ENCODE measurements around the gene CTBP2. TPM values are rescaled to one million over a fixed set of nuclear protein-coding genes. Genes with fewer than 3 reads are reported as not detected.
A peak's percentile ranks its signal among the peaks of the same experiment; 100 is the strongest.

The CTBP2 gene
- total RNA-seq, 8 experiments from 2014 or later, result 29.4 to 90.0 (median 44.8) TPM

DNA sequence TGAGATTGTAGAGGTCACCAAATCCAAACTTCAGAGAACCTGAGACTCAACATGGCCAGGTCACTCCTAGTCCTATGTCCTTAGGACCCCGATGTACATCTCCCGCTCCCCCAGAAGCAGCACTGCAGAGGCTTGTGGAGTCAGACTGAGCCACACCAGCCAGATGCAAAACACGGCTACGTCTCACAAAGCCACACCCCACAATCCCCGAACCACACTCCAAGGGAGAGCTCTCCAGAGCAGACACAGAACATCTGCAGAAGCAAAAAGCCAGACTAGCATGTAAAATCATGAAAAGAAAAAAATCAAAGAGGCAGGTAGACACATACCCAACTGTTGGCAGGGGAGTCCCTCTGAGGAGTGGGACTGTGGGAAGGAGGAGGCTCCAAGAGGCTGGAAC lies 104.9 kb downstream of the CTBP2 start:
- 61 to 80% methylated on average over 1 to 3 of the region's 5 CpGs; no CpG with 5 or more reads in 8 of the 10 experiments for WGBS, 10 experiments
- Histone ChIP-seq H3K4me3 (no peak overlapping the region), H3K4me1 (replicated peaks in 1 of 2) (peaks cover 52 to 69% of the 10 kb centered on the region in 2 donors), H3K27ac (peak overlapping the region in 1 of 2 donors; percentile 52)
- ATAC-seq (replicated peaks in 6 of 8), result peak in 3 of 8 experiments; percentile 26 to 67 (median 58)
- in situ Hi-C loops (cut with MboI; ENCODE audit: low pct_unique_long_range_greater_than_20kb in 2 of 9, low sequenced_read_pairs in 9 of 9, unreplicated experiment in 9 of 9), result loop anchor here in 1 of 9 experiments (25.0 kb wide), 1 partner anchor 518 kb away; no protein-coding TSS in a partner anchor

DNA sequence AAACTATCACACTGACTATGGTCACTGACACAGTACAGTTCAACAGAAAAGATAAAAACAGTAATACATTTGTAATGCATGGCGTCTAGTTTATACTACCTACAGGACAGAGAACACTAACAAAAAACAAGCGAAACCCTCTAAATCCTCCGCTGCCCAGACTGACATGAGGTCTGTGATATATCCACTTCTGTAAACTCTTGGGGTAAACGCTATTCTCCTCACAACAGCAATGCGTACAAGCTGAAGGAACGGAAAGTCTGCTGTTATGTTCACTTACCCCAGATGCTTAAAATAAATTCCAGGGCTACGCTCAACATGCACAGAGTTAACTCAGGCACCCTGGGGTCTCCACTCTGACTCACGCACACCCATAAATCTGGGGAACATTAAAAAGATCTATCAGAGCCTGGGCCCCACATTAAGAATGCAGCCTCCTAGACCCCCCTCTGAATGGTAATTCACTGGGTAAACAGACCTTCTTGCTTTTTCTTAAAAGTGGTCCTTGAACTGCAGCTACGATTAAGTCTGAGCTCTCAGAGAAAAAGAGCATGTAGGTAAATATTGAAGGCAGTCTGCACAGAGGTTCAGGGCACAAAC lies 105.6 kb downstream of the CTBP2 start:
- 40 to 91% (median 68%) methylated on average over 1 to 8 of the region's 9 CpGs; no CpG with 5 or more reads in 2 of the 10 experiments for WGBS, 10 experiments

DNA sequence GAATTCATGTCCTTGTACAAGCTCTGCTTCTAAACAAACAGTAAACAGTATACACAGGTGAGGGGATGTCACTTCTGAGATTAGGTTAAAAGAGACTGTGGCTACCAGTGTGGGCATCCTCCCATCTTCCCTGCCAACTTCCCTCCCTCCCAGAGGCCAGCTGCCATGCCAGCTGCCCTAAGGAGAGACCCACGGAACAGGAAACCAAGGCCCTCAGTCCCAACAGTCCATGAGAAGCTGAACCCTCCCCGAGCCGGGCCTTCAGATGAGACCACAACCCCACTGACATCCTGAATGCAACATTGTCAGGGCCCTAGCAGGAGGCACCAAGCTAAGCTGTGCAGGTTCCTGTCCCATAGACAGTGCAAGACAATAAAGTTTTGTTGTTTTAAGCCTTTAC lies 106.1 kb downstream of the CTBP2 start:
- no peak for ATAC-seq (replicated peaks in 6 of 8)
- WGBS, 10 experiments, result 90% methylated on average over 2 of the region's 3 CpGs; no CpG with 5 or more reads in 9 of the 10 experiments
- Histone ChIP-seq H3K4me3 (no peak overlapping the region), H3K27ac (no peak overlapping the region), H3K4me1 (replicated peaks in 1 of 2) (peaks cover 43 to 68% of the 10 kb centered on the region in 2 donors)
- in situ Hi-C loops (cut with MboI; ENCODE audit: low pct_unique_long_range_greater_than_20kb in 2 of 9, low sequenced_read_pairs in 9 of 9, unreplicated experiment in 9 of 9), result loop anchor here in 1 of 9 experiments (25.0 kb wide), 1 partner anchor 517 kb away; no protein-coding TSS in a partner anchor

More for the DNA sequence above, 105.6 kb downstream of the CTBP2 start:
- Histone ChIP-seq H3K4me1 (replicated peaks in 1 of 2) (peaks cover 45 to 68% of the 10 kb centered on the region in 2 donors), H3K27ac (peak overlapping the region in 1 of 2 donors; percentile 52), H3K4me3 (no peak overlapping the region)
- ATAC-seq (replicated peaks in 6 of 8), result peak in 2 of 8 experiments; percentile 8 to 23
- in situ Hi-C loops (cut with MboI; ENCODE audit: low pct_unique_long_range_greater_than_20kb in 2 of 9, low sequenced_read_pairs in 9 of 9, unreplicated experiment in 9 of 9), result loop anchor here in 1 of 9 experiments (25.0 kb wide), 1 partner anchor 517 kb away; no protein-coding TSS in a partner anchor

- peaks cover 40 to 60% of the 10 kb centered on the region in 2 donors for H3K4me1 ChIP-seq (replicated peaks in 1 of 2)
- in situ Hi-C loops (cut with MboI; ENCODE audit: low pct_unique_long_range_greater_than_20kb in 2 of 9, low sequenced_read_pairs in 9 of 9, unreplicated experiment in 9 of 9), result loop anchor here in 1 of 9 experiments (25.0 kb wide), 1 partner anchor 515 kb away; no protein-coding TSS in a partner anchor
- WGBS, 10 experiments, result 80 to 100% (median 100%) methylated on average over 1 to 6 of the region's 8 CpGs; no CpG with 5 or more reads in 6 of the 10 experiments
Measured at GRCh38 chr10:125052146-125052545, 108.2 kb downstream of the CTBP2 start.

DNA sequence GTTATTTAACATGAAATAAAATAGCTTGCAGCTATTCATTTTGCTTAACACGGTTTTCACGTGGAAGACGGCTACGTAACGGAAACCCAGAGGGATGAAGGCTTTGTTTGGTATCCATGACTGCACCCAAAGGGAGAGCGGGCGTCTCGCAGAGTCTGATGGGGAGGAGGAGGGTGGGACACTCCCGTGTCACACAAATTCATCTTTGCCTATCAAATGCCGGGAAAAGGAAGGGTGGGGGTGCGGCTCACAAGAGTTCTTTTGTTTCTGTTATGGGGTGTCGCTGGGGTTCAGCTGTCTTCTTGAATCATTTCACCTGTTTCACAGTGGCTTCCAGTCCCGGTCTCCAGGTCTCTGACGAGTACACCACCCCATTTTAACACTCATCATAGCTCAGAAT lies 110.0 kb downstream of the CTBP2 start:
- 60 to 100% (median 84%) methylated on average over 1 to 8 of the region's 14 CpGs; no CpG with 5 or more reads in 1 of the 10 experiments for WGBS, 10 experiments
- ATAC-seq (replicated peaks in 6 of 8), result no peak
- Histone ChIP-seq H3K4me1 (replicated peaks in 1 of 2) (peaks cover 24 to 53% of the 10 kb centered on the region in 2 donors), H3K4me3 (no peak overlapping the region), H3K27ac (no peak overlapping the region)
- in situ Hi-C loops (cut with MboI; ENCODE audit: low pct_unique_long_range_greater_than_20kb in 2 of 9, low sequenced_read_pairs in 9 of 9, unreplicated experiment in 9 of 9), result loop anchor here in 1 of 9 experiments (25.0 kb wide), 1 partner anchor 513 kb away; no protein-coding TSS in a partner anchor

More at GRCh38 chr10:125052146-125052545, 108.2 kb downstream of the CTBP2 start:
- H3K27ac ChIP-seq, result no peak overlapping the region
- ATAC-seq (replicated peaks in 6 of 8), result no peak
- H3K4me3 ChIP-seq, result no peak overlapping the region

DNA sequence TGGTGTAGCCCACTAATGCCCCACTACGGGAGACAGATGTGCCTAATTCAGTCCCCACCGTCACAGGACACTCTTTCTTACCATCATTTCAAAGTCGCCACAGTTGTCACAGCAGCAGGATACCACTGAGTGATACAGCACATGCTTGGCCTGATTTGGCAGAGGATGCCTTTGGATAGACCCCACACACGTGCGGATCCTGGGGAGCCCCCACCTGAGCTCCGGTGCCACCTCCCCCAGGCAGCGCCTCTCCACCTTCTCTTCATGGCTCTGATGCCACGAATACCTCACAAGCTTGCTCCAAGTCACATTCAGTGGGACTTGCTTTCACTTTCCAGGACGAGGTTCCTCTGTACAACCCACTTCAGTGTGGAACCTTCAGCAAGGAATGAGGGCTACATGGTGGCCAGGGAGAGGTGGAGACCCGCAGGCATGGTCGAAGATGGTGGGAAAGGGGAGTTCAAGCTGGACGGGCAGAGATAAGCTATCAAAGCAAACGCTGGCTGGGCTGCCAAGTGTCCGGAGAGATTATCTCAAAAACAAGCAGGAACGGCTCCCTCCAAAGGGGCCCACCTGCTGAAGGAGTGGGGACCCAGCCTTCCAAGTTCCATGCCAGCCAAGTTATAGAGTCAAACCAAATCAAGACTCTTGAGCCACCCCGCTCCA lies 111.0 kb downstream of the CTBP2 start:
- peaks cover 14 to 45% of the 10 kb centered on the region in 2 donors for H3K4me1 ChIP-seq (replicated peaks in 1 of 2)
- in situ Hi-C loops (cut with MboI; ENCODE audit: low pct_unique_long_range_greater_than_20kb in 2 of 9, low sequenced_read_pairs in 9 of 9, unreplicated experiment in 9 of 9), result no loop called here
- ATAC-seq (replicated peaks in 6 of 8), result no peak
- no peak overlapping the region for H3K4me3 ChIP-seq
- H3K27ac ChIP-seq, result peak overlapping the region in 1 of 2 donors; percentile 60
- 60 to 100% (median 95%) methylated on average over 1 to 5 of the region's 16 CpGs; no CpG with 5 or more reads in 4 of the 10 experiments for WGBS, 10 experiments

DNA sequence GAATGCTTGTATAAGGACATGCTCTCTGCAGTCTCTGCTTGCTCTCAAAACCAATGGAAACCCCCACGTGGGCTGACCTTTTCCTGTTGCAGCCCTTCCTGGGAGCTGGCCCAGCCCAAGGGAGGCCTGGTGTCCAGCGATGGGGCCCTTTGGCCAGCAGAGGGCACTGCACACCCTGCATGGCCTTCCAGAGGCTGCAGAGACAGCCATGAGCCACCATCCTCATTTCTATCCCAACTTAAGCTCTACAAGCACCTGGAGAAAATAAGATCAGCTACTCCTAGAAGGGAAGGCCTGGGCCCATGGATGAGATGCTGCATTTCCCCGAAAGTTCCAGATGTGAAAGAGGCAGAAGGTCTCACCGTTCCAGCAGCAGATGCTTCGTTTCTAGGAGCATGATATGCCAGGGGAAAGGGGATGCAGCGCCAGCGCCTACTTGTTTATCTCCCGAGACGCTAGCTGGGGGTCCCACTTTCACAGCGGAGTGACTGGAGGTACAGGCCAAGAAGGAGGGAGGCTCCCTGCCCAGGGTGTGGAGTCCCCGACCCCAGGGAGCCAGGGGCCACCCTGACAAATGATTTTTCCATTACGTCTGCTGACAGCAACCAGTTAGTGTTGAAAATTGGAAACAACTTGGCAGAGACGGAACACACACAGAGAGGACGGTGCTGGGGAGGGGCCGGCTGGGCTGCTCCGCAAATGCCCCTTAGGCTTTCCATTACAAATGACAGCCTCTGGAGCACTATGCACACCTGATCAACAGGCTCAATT lies 112.1 kb downstream of the CTBP2 start:
- H3K27ac ChIP-seq, result peak overlapping the region; percentile 10 to 60
- H3K4me1 ChIP-seq (replicated peaks in 1 of 2), result peaks cover 12 to 43% of the 10 kb centered on the region in 2 donors
- in situ Hi-C loops (cut with MboI; ENCODE audit: low pct_unique_long_range_greater_than_20kb in 2 of 9, low sequenced_read_pairs in 9 of 9, unreplicated experiment in 9 of 9), result no loop called here
- ATAC-seq (replicated peaks in 6 of 8), result peak; percentile 79 to 98 (median 98)
- 0 to 83% (median 30%) methylated on average over 1 to 11 of the region's 16 CpGs; no CpG with 5 or more reads in 1 of the 10 experiments for WGBS, 10 experiments
- H3K4me3 ChIP-seq, result no peak overlapping the region

DNA sequence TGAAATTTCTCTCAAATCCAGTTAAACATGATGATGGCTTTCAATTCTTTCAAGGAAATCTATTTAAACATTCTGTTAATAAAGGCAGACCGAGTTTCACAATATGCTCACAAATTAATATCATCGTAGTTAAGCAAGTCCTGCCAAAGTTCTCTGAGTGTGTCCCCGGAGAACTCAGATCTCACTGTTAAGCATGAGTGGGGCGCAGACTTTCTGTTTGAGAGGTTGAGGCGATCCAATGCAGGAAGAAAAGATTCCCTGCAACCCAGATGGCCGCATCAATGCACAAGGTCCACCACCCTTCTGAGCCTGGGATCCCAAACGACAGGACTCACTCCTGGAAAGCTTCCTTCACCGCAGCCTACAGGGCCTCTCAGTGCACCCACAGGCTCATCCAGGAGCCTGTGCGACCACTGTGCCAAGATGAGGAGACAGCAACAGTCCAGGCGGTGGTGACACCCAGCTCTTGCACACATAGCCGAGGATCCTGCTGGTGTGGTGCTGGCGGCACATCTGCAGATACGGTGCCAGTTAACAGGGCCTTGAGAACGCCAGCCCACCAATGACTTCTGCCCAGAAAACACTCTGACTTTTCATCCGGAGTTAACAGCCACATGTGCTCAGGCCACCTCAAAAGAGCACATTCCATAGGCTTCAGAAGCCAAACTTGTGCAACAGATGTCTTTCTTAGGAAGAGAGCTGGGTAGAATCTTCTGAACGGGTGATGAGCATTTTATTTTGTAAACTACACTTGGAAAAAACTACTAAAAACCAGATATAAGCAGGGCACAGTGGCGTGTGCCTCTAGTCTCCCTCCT lies 116.3 kb downstream of the CTBP2 start:
- in situ Hi-C loops (cut with MboI; ENCODE audit: low pct_unique_long_range_greater_than_20kb in 2 of 9, low sequenced_read_pairs in 9 of 9, unreplicated experiment in 9 of 9), result no loop called here
- H3K27ac ChIP-seq, result no peak overlapping the region
- H3K4me3 ChIP-seq, result no peak overlapping the region
- peaks cover 50 to 56% of the 10 kb centered on the region in 2 donors for H3K4me1 ChIP-seq (replicated peaks in 1 of 2)
- WGBS, 10 experiments, result 20 to 100% (median 93%) methylated on average over 1 to 11 of the region's 17 CpGs; no CpG with 5 or more reads in 1 of the 10 experiments
- ATAC-seq (replicated peaks in 6 of 8), result no peak

GRCh38 chr10:125041856-125042506 lies 118.4 kb downstream of the CTBP2 start:
- peak in 7 of 8 experiments; percentile 7 to 80 (median 73) for ATAC-seq (replicated peaks in 6 of 8)
- H3K4me3 ChIP-seq, result no peak overlapping the region
- H3K4me1 ChIP-seq (replicated peaks in 1 of 2), result peaks cover 61% of the 10 kb centered on the region in 2 donors

GRCh38 chr10:125039354-125039769 lies 121.0 kb downstream of the CTBP2 start:
- WGBS, 10 experiments, result 43 to 100% (median 87%) methylated on average over 1 to 9 of the region's 15 CpGs; no CpG with 5 or more reads in 3 of the 10 experiments
- in situ Hi-C loops (cut with MboI; ENCODE audit: low pct_unique_long_range_greater_than_20kb in 2 of 9, low sequenced_read_pairs in 9 of 9, unreplicated experiment in 9 of 9), result no loop called here
- Histone ChIP-seq H3K27ac (peak overlapping the region; percentile 19 to 26), H3K4me3 (no peak overlapping the region), H3K4me1 (replicated peaks in 1 of 2) (peaks cover 73 to 79% of the 10 kb centered on the region in 2 donors)
- ATAC-seq (replicated peaks in 6 of 8), result peak in 2 of 8 experiments; percentile 26

More at GRCh38 chr10:125041856-125042506, 118.4 kb downstream of the CTBP2 start:
- in situ Hi-C loops (cut with MboI; ENCODE audit: low pct_unique_long_range_greater_than_20kb in 2 of 9, low sequenced_read_pairs in 9 of 9, unreplicated experiment in 9 of 9), result no loop called here
- peak overlapping the region; percentile 6 to 59 for H3K27ac ChIP-seq
- 50 to 100% (median 78%) methylated on average over 1 to 5 of the region's 9 CpGs; no CpG with 5 or more reads in 2 of the 10 experiments for WGBS, 10 experiments

- in situ Hi-C loops (cut with MboI; ENCODE audit: low pct_unique_long_range_greater_than_20kb in 2 of 9, low sequenced_read_pairs in 9 of 9, unreplicated experiment in 9 of 9), result no loop called here
- ATAC-seq (replicated peaks in 6 of 8), result peak in 3 of 8 experiments; percentile 14 to 18 (median 16)
- H3K4me1 ChIP-seq (replicated peaks in 1 of 2), result peaks cover 73 to 79% of the 10 kb centered on the region in 2 donors
- WGBS, 10 experiments, result 73 to 100% (median 89%) methylated on average over 3 to 8 of the region's 8 CpGs; no CpG with 5 or more reads in 4 of the 10 experiments
- H3K4me3 ChIP-seq, result no peak overlapping the region
- H3K27ac ChIP-seq, result no peak overlapping the region
Measured at GRCh38 chr10:125038637-125039036, 121.7 kb downstream of the CTBP2 start.
